Activated naive CD4-positive, alpha-beta T cell treated with anti-CD3 and anti-CD28 coated beads, Interleukin-2, amount 50 U/mL, for 16 hours (primary cell): ENCODE data around the gene CNN3.
A peak's percentile ranks its signal among the peaks of the same experiment; 100 is the strongest.
"Not testable (repeated sequence)": the region's sequence is repeated elsewhere in the genome, so short reads cannot be mapped to it uniquely, and the experiment has no call there.

Experiments
- DNase-seq: peaks from one replicate; pipeline ENCODE4 v3.0.0-alpha.2; 2020

Gene CNN3

GRCh38 chr1:94949681-94950661, 23.1 kb upstream of the CNN3 start:
- no peak for DNase-seq

GRCh38 chr1:94947437-94947836, 20.5 kb upstream of the CNN3 start:
- no peak for DNase-seq

- no peak for DNase-seq
Measured at GRCh38 chr1:94946886-94947285, 20.0 kb upstream of the CNN3 start.

DNA sequence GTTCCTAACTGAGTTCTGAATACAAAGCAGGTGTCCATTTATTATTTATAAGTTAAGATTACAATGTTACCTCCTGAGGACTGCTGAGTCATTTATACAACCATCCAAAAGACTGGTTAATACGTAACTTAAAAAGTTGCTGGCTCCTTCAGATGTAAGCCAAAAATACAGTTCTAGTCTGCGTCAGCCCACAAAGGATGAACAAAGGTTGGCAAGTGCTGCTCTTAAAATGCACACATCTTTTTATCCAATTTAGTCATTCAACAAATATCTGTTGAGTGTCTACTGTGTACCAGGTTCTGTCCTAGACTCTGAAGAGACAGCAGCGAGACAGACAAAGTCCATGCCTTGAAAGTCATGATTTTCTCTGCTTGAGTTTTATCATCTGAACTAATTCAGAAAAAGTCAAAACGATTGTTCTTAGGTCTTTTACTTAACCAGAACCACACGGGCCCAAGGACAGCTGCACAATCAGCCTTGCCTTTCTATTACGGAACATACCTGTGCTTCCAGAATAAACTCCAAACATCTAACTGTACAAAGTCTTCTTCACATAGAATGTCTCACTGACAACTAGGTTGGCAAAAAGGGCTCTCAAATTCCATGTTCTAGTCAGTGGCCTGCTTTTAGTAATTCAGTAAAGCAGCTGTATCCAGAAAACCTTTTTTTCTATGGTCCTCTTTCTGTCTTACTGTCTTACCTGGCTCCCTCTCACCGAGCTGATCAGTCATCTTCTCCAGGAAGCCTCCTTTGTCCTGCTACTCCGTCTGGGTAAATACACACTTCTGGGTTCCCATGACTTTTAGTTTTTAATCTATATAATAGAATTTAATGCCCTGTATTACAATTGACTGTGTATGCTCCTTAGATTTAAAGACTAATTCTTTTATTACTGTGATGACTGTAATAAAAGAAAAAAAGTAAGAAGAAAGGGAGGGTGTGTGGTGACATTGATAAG, 15.5 kb upstream of the CNN3 start:
- DNase-seq = no peak

DNA sequence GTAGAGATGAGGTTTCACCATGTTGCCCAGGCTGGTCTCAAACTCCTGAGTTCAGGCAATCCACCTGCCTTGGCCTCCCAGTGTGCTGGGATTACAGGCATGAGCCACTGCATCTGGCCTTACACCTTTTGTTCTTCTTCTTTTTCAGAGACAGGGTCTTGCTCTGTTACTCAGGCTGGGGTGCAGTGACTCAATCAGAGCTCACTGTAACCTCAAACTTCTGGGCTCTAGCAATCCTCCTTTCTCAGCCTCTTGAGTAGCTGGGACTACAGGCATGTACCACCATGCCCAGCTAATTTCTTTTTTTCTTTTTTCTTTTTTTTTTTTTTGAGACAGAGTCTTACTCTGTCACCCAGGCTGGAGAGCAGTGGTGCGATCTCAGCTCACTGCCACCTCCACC, 14.6 kb upstream of the CNN3 start:
- DNase-seq = not testable (repeated sequence)

DNA sequence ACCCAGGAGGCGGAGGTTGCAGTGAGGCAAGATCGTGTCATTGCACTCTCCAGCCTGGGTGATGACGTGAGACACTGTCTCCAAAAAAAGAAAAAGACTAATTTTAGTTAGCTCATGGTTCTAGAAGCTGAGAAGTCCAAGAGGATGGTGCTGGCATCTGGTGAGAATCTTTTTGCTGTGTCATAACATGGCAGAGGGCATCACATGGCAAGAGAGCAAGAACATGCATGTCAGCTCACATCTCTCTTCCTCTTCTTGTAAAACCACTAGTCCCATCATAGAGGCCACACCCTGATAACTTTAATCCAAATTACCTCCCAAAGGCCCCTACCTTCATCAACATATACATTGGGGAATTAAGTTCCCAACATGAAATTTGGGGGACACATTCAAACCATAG, 13.8 kb upstream of the CNN3 start:
- no peak for DNase-seq

DNA sequence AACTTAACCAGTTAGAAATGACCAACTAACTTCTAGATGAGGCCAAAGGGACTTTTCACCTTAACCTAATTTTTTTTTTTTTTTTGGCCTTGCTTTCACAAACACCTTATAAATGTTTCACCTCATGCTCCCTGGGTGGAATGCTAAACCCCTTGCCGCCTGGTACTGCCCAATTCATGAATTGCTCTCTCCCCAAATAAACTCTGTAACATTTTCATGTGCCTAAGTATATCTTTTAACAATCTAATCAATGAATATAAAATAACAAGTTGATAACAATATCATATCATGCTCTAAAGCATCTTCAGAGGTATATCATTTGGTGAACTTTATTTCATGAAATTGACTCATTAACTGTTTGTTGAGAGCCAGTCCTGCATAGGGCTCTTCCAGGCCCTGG, 10.9 kb upstream of the CNN3 start:
- DNase-seq = no peak

DNA sequence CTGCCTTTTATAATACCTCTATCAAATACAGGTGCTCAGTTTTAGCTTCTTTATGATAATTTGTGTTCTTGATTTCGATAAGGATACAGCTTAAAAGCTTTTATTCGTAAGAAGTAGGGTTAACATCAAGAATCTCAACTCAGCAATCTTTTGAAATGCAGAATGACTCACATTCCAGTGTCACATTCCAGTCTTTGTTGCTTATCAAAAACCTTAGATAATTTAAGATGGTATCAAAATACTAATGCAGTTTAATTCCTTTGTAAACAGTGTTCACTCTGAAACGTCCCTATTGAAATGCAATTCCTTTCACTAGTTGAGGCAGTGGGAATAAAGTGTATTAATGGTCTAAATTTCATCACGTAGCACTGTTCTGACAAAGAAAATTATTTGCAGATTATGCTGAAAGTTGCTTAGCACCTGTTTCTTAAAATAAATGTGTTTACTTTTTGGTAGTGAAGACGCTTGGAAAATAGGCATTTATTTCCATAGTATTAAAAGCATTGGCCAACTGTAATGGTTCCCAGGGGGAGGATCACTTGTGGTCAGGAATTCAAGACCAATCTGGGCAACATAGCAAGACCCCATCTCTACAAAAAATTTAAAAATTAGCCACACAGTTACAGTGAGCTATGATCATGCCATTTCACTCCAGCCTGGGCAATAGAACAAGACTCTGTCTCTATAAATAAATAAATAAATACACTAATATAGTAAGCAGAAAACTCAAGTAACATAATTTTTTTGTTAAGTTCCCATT, 10.1 kb upstream of the CNN3 start:
- no peak for DNase-seq

GRCh38 chr1:94935476-94935875, 8.6 kb upstream of the CNN3 start:
- DNase-seq = no peak

- no peak for DNase-seq
Measured at GRCh38 chr1:94935034-94935433, 8.1 kb upstream of the CNN3 start.

DNA sequence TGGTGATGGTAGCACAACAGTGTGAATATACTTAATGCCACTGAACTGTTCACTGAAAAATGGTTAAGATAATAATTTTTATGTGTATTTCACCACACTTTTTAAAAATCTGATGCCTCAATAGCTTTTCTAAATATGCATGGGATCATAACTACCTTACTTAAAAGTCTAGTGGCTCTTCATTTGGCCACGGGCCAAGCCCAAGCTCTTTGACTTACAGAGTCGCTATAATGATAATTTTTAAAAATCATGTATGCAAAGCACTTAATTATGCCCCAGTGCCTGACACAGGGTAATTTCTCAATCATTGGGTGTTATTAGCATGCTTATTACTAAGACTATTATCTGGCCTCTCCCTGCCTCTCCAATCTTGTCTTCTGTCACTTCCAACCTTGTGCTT, 7.6 kb upstream of the CNN3 start:
- DNase-seq = no peak

DNA sequence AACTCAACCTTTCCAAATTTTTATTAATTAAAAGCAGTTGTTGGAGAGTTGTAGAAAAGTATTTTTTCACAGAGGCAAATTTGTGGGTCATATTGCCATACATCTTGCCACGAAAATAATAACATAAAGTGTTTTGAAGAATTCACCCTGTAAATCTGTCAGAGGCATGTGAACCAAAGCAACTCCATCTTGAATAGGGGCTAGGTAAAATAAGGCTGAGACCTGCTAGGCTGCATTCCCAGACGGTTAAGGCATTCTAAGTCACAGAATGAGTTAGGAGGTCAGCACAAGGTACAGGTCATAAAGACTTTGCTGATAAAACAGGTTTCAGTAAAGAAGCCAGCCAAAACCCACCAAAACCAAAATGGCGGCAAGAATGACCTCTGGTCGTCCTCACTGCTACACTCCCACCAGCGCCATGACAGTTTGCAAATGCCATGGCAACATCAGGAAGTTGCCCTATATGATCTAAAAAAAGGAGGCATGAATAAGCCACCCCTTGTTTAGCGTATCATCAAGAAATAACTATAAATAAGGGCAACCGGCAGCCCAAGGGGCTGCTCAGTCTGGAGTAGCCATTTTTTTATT, 4.4 kb upstream of the CNN3 start:
- DNase-seq = no peak

- no peak for DNase-seq
Measured at GRCh38 chr1:94929351-94930217, 2.7 kb upstream of the CNN3 start.

DNA sequence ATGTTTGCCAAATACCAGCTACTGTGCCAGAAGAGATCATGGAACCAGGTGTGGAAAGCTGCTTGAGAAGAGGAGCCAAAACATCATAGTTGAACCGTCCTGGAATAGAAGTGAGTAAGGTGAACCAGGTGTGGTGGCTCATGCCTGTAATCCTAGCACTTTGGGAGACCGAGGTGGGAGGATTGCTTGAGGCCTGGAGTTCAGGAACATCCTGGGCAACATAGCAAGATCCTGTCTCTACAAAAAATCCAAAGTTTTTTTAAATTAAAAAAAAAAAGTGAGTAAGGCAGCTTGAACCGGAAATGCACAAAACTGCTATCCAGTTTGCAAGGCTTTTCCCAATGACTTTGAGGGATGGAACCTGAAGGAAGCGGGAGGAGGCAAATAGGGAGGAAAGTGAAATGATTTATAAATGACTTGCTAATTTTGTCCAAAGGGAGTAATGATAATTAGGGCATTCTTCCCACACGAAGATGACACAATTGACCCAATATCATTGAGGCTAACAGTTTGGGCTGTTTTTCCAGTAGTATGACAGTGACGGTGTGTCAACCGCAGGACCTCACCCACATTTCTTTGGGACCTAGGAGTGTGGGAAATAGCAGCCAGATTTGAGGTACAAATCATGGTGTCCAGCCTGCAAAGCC, 1.5 kb upstream of the CNN3 start:
- DNase-seq = no peak

- DNase-seq = peak; percentile 12
Measured at GRCh38 chr1:94927405-94928175, 680 bp upstream of the CNN3 start.

GRCh38 chr1:94926126-94926914, 590 bp downstream of the CNN3 start:
- DNase-seq = peak; percentile 41

DNA sequence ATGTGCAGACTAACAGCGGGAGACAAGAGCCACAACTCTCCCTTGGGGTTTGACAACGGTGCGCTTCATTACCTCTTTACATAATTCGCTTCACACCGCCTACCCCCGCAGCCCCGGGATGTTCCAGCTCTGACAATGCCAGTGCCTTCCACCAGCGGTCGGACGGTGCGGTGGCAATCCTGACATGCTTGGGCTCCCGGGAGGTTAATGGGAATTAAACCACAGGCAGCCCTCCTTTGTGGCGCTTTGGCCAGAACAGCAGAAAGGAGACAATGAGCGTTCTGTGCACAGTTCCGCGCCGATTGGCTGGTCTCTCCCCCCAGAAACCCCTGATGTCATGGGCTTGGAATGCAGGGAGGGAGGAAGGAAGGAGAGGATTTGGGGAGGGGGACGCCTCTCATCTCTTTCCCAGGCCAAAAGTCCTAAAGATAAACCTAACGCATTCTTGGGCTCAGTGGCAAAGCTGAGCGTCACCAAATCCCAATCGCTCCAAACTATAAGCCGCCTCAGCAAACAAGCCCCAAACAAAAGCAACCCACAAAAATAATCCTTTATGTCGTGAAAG, 1.3 kb downstream of the CNN3 start:
- DNase-seq = no peak

DNA sequence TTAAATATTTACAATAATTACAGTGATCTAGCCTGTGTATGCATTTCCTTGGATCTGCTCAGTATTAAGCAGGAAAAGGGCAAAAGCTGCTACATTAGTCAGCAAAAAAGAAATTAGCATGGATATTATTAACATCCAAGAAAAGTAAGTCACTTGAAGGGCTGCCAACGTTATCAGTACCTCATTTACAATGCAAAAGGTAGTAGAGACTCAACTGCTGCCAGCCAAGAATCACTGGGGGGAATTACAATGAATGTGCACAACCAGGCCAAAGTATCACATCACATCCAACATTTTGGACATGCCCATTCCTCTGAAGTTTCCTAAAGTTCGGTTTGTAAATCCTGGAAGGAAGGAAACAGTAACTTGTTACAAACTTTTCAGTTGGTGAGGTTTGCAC, 1.9 kb downstream of the CNN3 start:
- DNase-seq = no peak

DNA sequence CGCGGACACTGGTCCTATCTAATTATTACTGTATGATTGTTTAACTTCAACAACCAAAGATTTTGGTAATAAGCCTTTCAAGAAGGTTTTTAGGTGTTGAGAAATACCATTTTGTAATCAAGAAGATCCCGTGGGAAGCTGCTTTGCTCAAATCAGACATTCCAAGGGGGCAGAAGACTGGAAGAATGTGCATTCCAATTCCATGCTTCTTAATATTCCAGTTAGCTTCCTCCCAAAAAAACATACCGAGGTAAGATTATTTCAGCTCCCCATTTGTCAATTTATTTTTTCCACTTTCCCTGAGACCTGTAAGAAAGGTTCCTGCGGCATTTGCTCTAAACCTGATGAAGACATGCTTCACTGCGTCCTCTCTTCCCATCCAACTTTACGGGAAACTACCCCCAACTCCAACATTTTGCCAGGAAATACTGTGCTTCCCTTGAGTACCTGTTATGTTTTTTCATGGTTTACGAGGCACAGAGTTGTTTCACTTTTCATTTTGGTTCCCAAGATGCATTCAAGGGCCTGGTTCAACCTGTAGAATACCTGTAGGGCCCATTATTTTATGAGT, 4.1 kb downstream of the CNN3 start:
- DNase-seq = no peak
